ENCODE results near the gene SOX18. TPM values are rescaled to one million over a fixed set of nuclear protein-coding genes. Genes with fewer than 3 reads are reported as not detected.
A peak's percentile ranks its signal among the peaks of the same experiment; 100 is the strongest.

Gene SOX18
- total and polyA plus RNA-seq, 2 of the 13 experiments (the other 11 are each of a cell fraction or from before 2014, with no cell fraction given): 1.6 to 1.9 TPM

- TF ChIP-seq ZFP37 (CRISPR knock-in tag; IDR thresholded peaks at IDR 0.05; ENCODE audit: borderline replicate concordance): 0 out of 2 replicates have a peak, but pooled peaks have one; percentile 28
- no peak for TF ChIP-seq FOSL1 (CRISPR knock-in tag; IDR thresholded peaks at IDR 0.05; ENCODE audit: borderline replicate concordance)
- peak; percentile 44; the same call in 1 of the 2 replicates for TF ChIP-seq ZNF768 (CRISPR knock-in tag; IDR thresholded peaks at IDR 0.05)
- peak; percentile 30; the same call in 1 of the 2 replicates for TF ChIP-seq ZNF746 (CRISPR knock-in tag; IDR thresholded peaks at IDR 0.05)
- TF ChIP-seq ZNF781 (CRISPR knock-in tag; IDR thresholded peaks at IDR 0.05; ENCODE audit: borderline replicate concordance, not compliant biosample characterization): peak; percentile 51
- TF ChIP-seq TSC22D2 (CRISPR knock-in tag; IDR thresholded peaks at IDR 0.05; ENCODE audit: borderline replicate concordance): no peak
- no peak for TF ChIP-seq CREBL2 (CRISPR knock-in tag; IDR thresholded peaks at IDR 0.05; ENCODE audit: borderline replicate concordance)
- no peak for TF ChIP-seq POLR2G (IDR thresholded peaks at IDR 0.05; ENCODE audit: low read depth, low read length)
- TF ChIP-seq ZNF749 (CRISPR knock-in tag; IDR thresholded peaks at IDR 0.05; ENCODE audit: borderline replicate concordance): no peak
- 0 out of 2 replicates have a peak, but pooled peaks have one; percentile 16 for TF ChIP-seq ELF3 (CRISPR knock-in tag; IDR thresholded peaks at IDR 0.05)
- no peak for TF ChIP-seq MAFF (IDR thresholded peaks at IDR 0.05; ENCODE audit: low read depth, low read length)
- 0 out of 2 replicates have a peak, but pooled peaks have one; percentile 19 for TF ChIP-seq SIX1 (CRISPR knock-in tag; IDR thresholded peaks at IDR 0.05; ENCODE audit: borderline replicate concordance)
- TF ChIP-seq BHLHE40 (IDR thresholded peaks at IDR 0.05; ENCODE audit: low read length): 0 out of 2 replicates have a peak, but pooled peaks have one; percentile 45
- no peak for TF ChIP-seq AHDC1 (CRISPR knock-in tag; IDR thresholded peaks at IDR 0.05; ENCODE audit: borderline replicate concordance)
- TF ChIP-seq CBX5 (CRISPR knock-in tag; IDR thresholded peaks at IDR 0.05; ENCODE audit: borderline replicate concordance): no peak
- TF ChIP-seq NR2F2 (IDR thresholded peaks at IDR 0.05; ENCODE audit: borderline replicate concordance, low read depth): 0 out of 2 replicates have a peak, but pooled peaks have one; percentile 53
- TF ChIP-seq RERE (CRISPR knock-in tag; IDR thresholded peaks at IDR 0.05; ENCODE audit: low read depth): 0 out of 2 replicates have a peak, but pooled peaks have one; percentile 37
These were observed 32.8 kb upstream of the SOX18 start (continued) for GRCh38 chr20:64082126-64082731.

Measured in HepG2 (cell line).